ENCODE measurements around the gene CDC45.
A peak's percentile ranks its signal among the peaks of the same experiment; 100 is the strongest.
"Not testable (repeated sequence)": the region's sequence is repeated elsewhere in the genome, so short reads cannot be mapped to it uniquely, and the experiment has no call there.

CDC45 gene

GRCh38 chr22:19434401-19434800 lies 45.3 kb upstream of the CDC45 start:
- no peak overlapping the region for H3K4me3 ChIP-seq (ENCODE audit: control insufficient read depth in 1 of 7, extremely low read depth in 1 of 7, insufficient read depth in 4 of 7, low read depth in 2 of 7, low read length in 6 of 7)
- no peak for DNase-seq
- peaks cover 3 to 24% (median 20%) of the 10 kb centered on the region in 4 experiments for H3K36me3 ChIP-seq (ENCODE audit: control insufficient read depth in 4 of 4, insufficient read depth in 4 of 4, low read length in 3 of 4)
- no peaks in the 10 kb centered on the region for H3K27me3 ChIP-seq (replicated peaks in 2 of 5; ENCODE audit: control insufficient read depth in 4 of 5, insufficient read depth in 5 of 5, low read length in 4 of 5)
- CTCF ChIA-PET: interaction anchor here (1.4 to 1.8 kb wide), 2 partner anchors 10 to 39 kb away, joined by 3 to 10 read pairs; no protein-coding TSS in a partner anchor
- POLR2A ChIA-PET: interaction anchor here (1.3 kb wide), 1 partner anchor 13 kb away, joined by 4 read pairs; the partner anchor contains the start of gene C22orf39
- WGBS (ENCODE audit: insufficient coverage): 100% methylated on average over 2 of the region's 7 CpGs
- no peaks in the 10 kb centered on the region for H3K9me3 ChIP-seq (ENCODE audit: control extremely low read depth in 1 of 5, control insufficient read depth in 4 of 5, insufficient read depth in 2 of 5, low read depth in 1 of 5, low read length in 4 of 5)
- H3K27ac ChIP-seq (ENCODE audit: insufficient read depth in 1 of 2, low read depth in 1 of 2, low read length in 2 of 2, poor library complexity in 1 of 2, severe bottlenecking in 2 of 2): no peak overlapping the region
- H3K4me1 ChIP-seq (ENCODE audit: control extremely low read depth in 1 of 4, control insufficient read depth in 4 of 4, insufficient read depth in 4 of 4, low read length in 3 of 4): peaks cover 11 to 25% (median 24%) of the 10 kb centered on the region in 4 experiments

GRCh38 chr22:19434829-19435580 lies 44.7 kb upstream of the CDC45 start:
- H3K4me3 ChIP-seq (ENCODE audit: control insufficient read depth in 1 of 7, extremely low read depth in 1 of 7, insufficient read depth in 4 of 7, low read depth in 2 of 7, low read length in 6 of 7): no peak overlapping the region
- peaks cover 6 to 20% (median 19%) of the 10 kb centered on the region in 4 experiments for H3K4me1 ChIP-seq (ENCODE audit: control extremely low read depth in 1 of 4, control insufficient read depth in 4 of 4, insufficient read depth in 4 of 4, low read length in 3 of 4)
- no peak overlapping the region for H3K27ac ChIP-seq (ENCODE audit: insufficient read depth in 1 of 2, low read depth in 1 of 2, low read length in 2 of 2, poor library complexity in 1 of 2, severe bottlenecking in 2 of 2)
- H3K36me3 ChIP-seq (ENCODE audit: control insufficient read depth in 4 of 4, insufficient read depth in 4 of 4, low read length in 3 of 4): peaks cover 3 to 24% (median 20%) of the 10 kb centered on the region in 4 experiments
- no peaks in the 10 kb centered on the region for H3K9me3 ChIP-seq (ENCODE audit: control extremely low read depth in 1 of 5, control insufficient read depth in 4 of 5, insufficient read depth in 2 of 5, low read depth in 1 of 5, low read length in 4 of 5)
- H3K27me3 ChIP-seq (replicated peaks in 2 of 5; ENCODE audit: control insufficient read depth in 4 of 5, insufficient read depth in 5 of 5, low read length in 4 of 5): no peaks in the 10 kb centered on the region
- ChIA-PET POLR2A (interaction anchor here (1.3 kb wide), 1 partner anchor 12 kb away, joined by 4 read pairs; the partner anchor contains the start of gene C22orf39), CTCF (interaction anchor here (1.4 to 1.8 kb wide), 2 partner anchors 10 to 38 kb away, joined by 3 to 10 read pairs; no protein-coding TSS in a partner anchor)
- no peak for DNase-seq
- 80% methylated on average over 1 of the region's 2 CpGs for WGBS (ENCODE audit: insufficient coverage)

GRCh38 chr22:19436444-19437161 lies 43.1 kb upstream of the CDC45 start:
- H3K27me3 ChIP-seq (replicated peaks in 2 of 5; ENCODE audit: control insufficient read depth in 4 of 5, insufficient read depth in 5 of 5, low read length in 4 of 5); POLR2A ChIA-PET; H3K9me3 ChIP-seq (ENCODE audit: control extremely low read depth in 1 of 5, control insufficient read depth in 4 of 5, insufficient read depth in 2 of 5, low read depth in 1 of 5, low read length in 4 of 5); DNase-seq; H3K4me3 ChIP-seq (ENCODE audit: control insufficient read depth in 1 of 7, extremely low read depth in 1 of 7, insufficient read depth in 4 of 7, low read depth in 2 of 7, low read length in 6 of 7); CTCF ChIA-PET; H3K4me1 ChIP-seq (ENCODE audit: control extremely low read depth in 1 of 4, control insufficient read depth in 4 of 4, insufficient read depth in 4 of 4, low read length in 3 of 4): not testable (repeated sequence)
- Histone ChIP-seq H3K36me3 (ENCODE audit: control insufficient read depth in 4 of 4, insufficient read depth in 4 of 4, low read length in 3 of 4) (peaks cover 3 to 36% (median 21%) of the 10 kb centered on the region in 4 experiments), H3K27ac (ENCODE audit: insufficient read depth in 1 of 2, low read depth in 1 of 2, low read length in 2 of 2, poor library complexity in 1 of 2, severe bottlenecking in 2 of 2) (peak overlapping the region in 1 of 2 experiments; percentile 1)
- WGBS (ENCODE audit: insufficient coverage): 100% methylated on average over 1 of the region's 9 CpGs

GRCh38 chr22:19438298-19438697 lies 41.4 kb upstream of the CDC45 start:
- no peaks in the 10 kb centered on the region for H3K9me3 ChIP-seq (ENCODE audit: control extremely low read depth in 1 of 5, control insufficient read depth in 4 of 5, insufficient read depth in 2 of 5, low read depth in 1 of 5, low read length in 4 of 5)
- no peak overlapping the region for H3K27ac ChIP-seq (ENCODE audit: insufficient read depth in 1 of 2, low read depth in 1 of 2, low read length in 2 of 2, poor library complexity in 1 of 2, severe bottlenecking in 2 of 2)
- CTCF ChIA-PET: no interaction called here
- peaks cover 7 to 49% (median 27%) of the 10 kb centered on the region in 4 experiments for H3K36me3 ChIP-seq (ENCODE audit: control insufficient read depth in 4 of 4, insufficient read depth in 4 of 4, low read length in 3 of 4)
- H3K4me3 ChIP-seq (ENCODE audit: control insufficient read depth in 1 of 7, extremely low read depth in 1 of 7, insufficient read depth in 4 of 7, low read depth in 2 of 7, low read length in 6 of 7): no peak overlapping the region
- no peaks in the 10 kb centered on the region for H3K27me3 ChIP-seq (replicated peaks in 2 of 5; ENCODE audit: control insufficient read depth in 4 of 5, insufficient read depth in 5 of 5, low read length in 4 of 5)
- H3K4me1 ChIP-seq (ENCODE audit: control extremely low read depth in 1 of 4, control insufficient read depth in 4 of 4, insufficient read depth in 4 of 4, low read length in 3 of 4): peaks cover under 1 to 3% (median 2%) of the 10 kb centered on the region in 4 experiments
- 100% methylated on average over 5 of the region's 7 CpGs for WGBS (ENCODE audit: insufficient coverage)
- DNase-seq: no peak
- POLR2A ChIA-PET: interaction anchor here (0.6 kb wide), 1 partner anchor 9 kb away, joined by 6 read pairs; no protein-coding TSS in a partner anchor

GRCh38 chr22:19440411-19441195 lies 39.1 kb upstream of the CDC45 start:
- POLR2A ChIA-PET: no interaction called here
- Histone ChIP-seq H3K36me3 (ENCODE audit: control insufficient read depth in 4 of 4, insufficient read depth in 4 of 4, low read length in 3 of 4) (peaks cover 5 to 57% (median 27%) of the 10 kb centered on the region in 4 experiments), H3K4me3 (ENCODE audit: control insufficient read depth in 1 of 7, extremely low read depth in 1 of 7, insufficient read depth in 4 of 7, low read depth in 2 of 7, low read length in 6 of 7) (no peak overlapping the region), H3K9me3 (ENCODE audit: control extremely low read depth in 1 of 5, control insufficient read depth in 4 of 5, insufficient read depth in 2 of 5, low read depth in 1 of 5, low read length in 4 of 5) (no peaks in the 10 kb centered on the region), H3K27me3 (replicated peaks in 2 of 5; ENCODE audit: control insufficient read depth in 4 of 5, insufficient read depth in 5 of 5, low read length in 4 of 5) (no peaks in the 10 kb centered on the region), H3K27ac (ENCODE audit: insufficient read depth in 1 of 2, low read depth in 1 of 2, low read length in 2 of 2, poor library complexity in 1 of 2, severe bottlenecking in 2 of 2) (no peak overlapping the region), H3K4me1 (ENCODE audit: control extremely low read depth in 1 of 4, control insufficient read depth in 4 of 4, insufficient read depth in 4 of 4, low read length in 3 of 4) (peaks cover 0 to 3% (median 0%) of the 10 kb centered on the region in 4 experiments)
- CTCF ChIA-PET: no interaction called here
- WGBS (ENCODE audit: insufficient coverage): 95% methylated on average over 3 of the region's 8 CpGs
- DNase-seq: no peak

- ChIA-PET CTCF (no interaction called here), POLR2A (no interaction called here)
- DNase-seq: no peak
- WGBS (ENCODE audit: insufficient coverage): 100% methylated on average over 2 of the region's 2 CpGs
- peaks cover 5 to 51% (median 19%) of the 10 kb centered on the region in 4 experiments for H3K36me3 ChIP-seq (ENCODE audit: control insufficient read depth in 4 of 4, insufficient read depth in 4 of 4, low read length in 3 of 4)
- no peak overlapping the region for H3K27ac ChIP-seq (ENCODE audit: insufficient read depth in 1 of 2, low read depth in 1 of 2, low read length in 2 of 2, poor library complexity in 1 of 2, severe bottlenecking in 2 of 2)
- H3K4me3 ChIP-seq (ENCODE audit: control insufficient read depth in 1 of 7, extremely low read depth in 1 of 7, insufficient read depth in 4 of 7, low read depth in 2 of 7, low read length in 6 of 7): no peak overlapping the region
- H3K27me3 ChIP-seq (replicated peaks in 2 of 5; ENCODE audit: control insufficient read depth in 4 of 5, insufficient read depth in 5 of 5, low read length in 4 of 5): no peaks in the 10 kb centered on the region
- H3K9me3 ChIP-seq (ENCODE audit: control extremely low read depth in 1 of 5, control insufficient read depth in 4 of 5, insufficient read depth in 2 of 5, low read depth in 1 of 5, low read length in 4 of 5): no peaks in the 10 kb centered on the region
- peaks cover 6 to 16% (median 10%) of the 10 kb centered on the region in 4 experiments for H3K4me1 ChIP-seq (ENCODE audit: control extremely low read depth in 1 of 4, control insufficient read depth in 4 of 4, insufficient read depth in 4 of 4, low read length in 3 of 4)
Observed at GRCh38 chr22:19442166-19442565, 37.6 kb upstream of the CDC45 start.
